Uterus (tissue), 4 donors: ENCODE results near the gene SEC61A1. TPM values are rescaled to one million over a fixed set of nuclear protein-coding genes. Genes with fewer than 3 reads are reported as not detected.

Experiments
- DNase-seq, 2 donors: peaks; one replicate each; pipeline ENCODE4 v3.0.0-alpha.2; 2019 to 2020
- H3K27ac ChIP-seq, 2 donors: fragments of 200-600 bp; sonication (generic); 1 replicate in 1 of 2; 2 replicates in 1 of 2; pipeline ENCODE4 v1.5.1; 2016 to 2018
- H3K27me3 ChIP-seq, 2 donors: fragments of 200-600 bp; sonication (generic); one replicate each; pipeline ENCODE4 v1.5.1; 2018 to 2019; ENCODE audit warnings: control low read depth in 1 of 2
- H3K36me3 ChIP-seq, 2 donors: fragments of 200-600 bp; sonication (generic); one replicate each; pipeline ENCODE4 v1.5.1; 2019; ENCODE audit warnings: control low read depth in 1 of 2
- H3K4me1 ChIP-seq, 2 donors: fragments of 200-600 bp; sonication (generic); one replicate each; pipeline ENCODE4 v1.5.1; 2018 to 2019; ENCODE audit warnings: control low read depth in 1 of 2
- H3K4me3 ChIP-seq, 2 donors: fragments of 200-600 bp; sonication (generic); 1 replicate in 1 of 2; 2 replicates in 1 of 2; pipeline ENCODE4 v1.5.1; 2018 to 2019; ENCODE audit warnings: mild to moderate bottlenecking in 1 of 2
- H3K9me3 ChIP-seq, 2 donors: fragments of 200-600 bp; sonication (generic); one replicate each; pipeline ENCODE4 v1.5.1; 2019; ENCODE audit warnings: control low read depth in 1 of 2
- POLR2A ChIP-seq, 2 donors: fragments of 450-650 bp; IDR thresholded peaks; one replicate each; pipeline ENCODE4 v1.6.1; 2016; ENCODE audit warnings: antibody characterized with exemption in 2 of 2, mild to moderate bottlenecking in 1 of 2, moderate library complexity in 1 of 2
- intact Hi-C: fragments of 100-400 bp; cut with DNase I; formaldehyde crosslinking; loops from one replicate; pipeline ENCODE4 v1.15.1; 2023; ENCODE audit warnings: low total_unique reads
- total RNA-seq, 4 donors: library from RNA; depleted of rRNA in 3 of 4; stranded (reverse); fragments of >200 nt in 3 of 4; gene quantifications; one replicate each; pipeline versions ENCODE4 v1.1.0 to v1.2.4, GENCODE V29; 2014 to 2023
- TF ChIP-seq, protein P1 (sequence below), 4 experiments: fragments of 200-600 bp in 2 of 4; fragments of 450-650 bp in 2 of 4; sonication (generic) in 2 of 4; IDR thresholded peaks; one replicate each; pipeline ENCODE4 v1.5.1; 2016 to 2019; ENCODE audit warnings: antibody characterized with exemption in 4 of 4, mild to moderate bottlenecking in 2 of 4, moderate library complexity in 1 of 4
- donor health status: DM: yes; HTN: yes; CAD: no.

The SEC61A1 gene
- 100 to 1,000 TPM in 2 of 4 donors, 10 to 100 TPM in 2; 55.9 to 197 (median 116) TPM for total RNA-seq

DNA sequence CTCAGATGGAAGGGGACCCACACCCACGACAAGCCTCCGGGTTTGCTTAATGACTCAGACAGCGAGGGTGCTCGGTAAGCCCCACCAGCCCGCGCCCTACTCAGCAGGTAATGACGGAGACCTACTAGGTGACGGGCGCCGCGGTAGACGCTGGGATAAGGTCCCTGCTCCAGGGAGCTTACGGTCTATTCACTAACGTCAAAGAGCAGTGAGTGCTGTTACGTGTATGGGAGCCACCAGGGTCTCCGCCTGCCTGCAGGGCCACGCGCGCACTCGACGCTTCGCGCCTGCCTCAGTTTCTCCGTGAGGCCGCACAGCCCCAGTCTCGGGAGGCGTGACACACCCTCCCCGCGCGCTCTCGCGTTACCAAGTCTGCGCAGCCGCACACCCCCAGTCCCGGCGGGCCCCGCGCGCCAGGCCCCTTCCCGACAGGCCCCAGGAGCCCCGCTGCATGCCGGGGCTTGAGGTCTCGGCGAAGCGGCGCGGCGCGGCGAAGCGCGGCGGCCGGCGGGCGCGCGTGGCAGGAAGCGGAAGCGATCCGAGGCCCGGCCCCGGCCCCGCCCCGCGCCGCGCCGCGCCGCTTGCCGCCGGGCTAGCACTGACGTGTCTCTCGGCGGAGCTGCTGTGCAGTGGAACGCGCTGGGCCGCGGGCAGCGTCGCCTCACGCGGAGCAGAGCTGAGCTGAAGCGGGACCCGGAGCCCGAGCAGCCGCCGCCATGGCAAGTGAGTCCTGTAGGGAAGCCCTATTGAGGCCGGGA is at the start of gene SEC61A1:
SEC61A1 (plus strand) TSS at position 601 of the 758 bp plus-strand sequence; CDS start at position 717, 116 bp downstream.
- Histone ChIP-seq H3K27me3 (no peaks in the 10 kb centered on the region), H3K27ac (peak within 1 kb of the TSS; percentile 90 to 91), H3K36me3 (no peaks in the 10 kb centered on the region), H3K4me1 (peaks cover 10 to 15% of the 10 kb centered on the region in 2 donors), H3K4me3 (peak within 1 kb of the TSS; percentile 83 to 91), H3K9me3 (no peaks in the 10 kb centered on the region)
- peak; percentile 92 to 96 for DNase-seq
- TF ChIP-seq, protein P1, sequence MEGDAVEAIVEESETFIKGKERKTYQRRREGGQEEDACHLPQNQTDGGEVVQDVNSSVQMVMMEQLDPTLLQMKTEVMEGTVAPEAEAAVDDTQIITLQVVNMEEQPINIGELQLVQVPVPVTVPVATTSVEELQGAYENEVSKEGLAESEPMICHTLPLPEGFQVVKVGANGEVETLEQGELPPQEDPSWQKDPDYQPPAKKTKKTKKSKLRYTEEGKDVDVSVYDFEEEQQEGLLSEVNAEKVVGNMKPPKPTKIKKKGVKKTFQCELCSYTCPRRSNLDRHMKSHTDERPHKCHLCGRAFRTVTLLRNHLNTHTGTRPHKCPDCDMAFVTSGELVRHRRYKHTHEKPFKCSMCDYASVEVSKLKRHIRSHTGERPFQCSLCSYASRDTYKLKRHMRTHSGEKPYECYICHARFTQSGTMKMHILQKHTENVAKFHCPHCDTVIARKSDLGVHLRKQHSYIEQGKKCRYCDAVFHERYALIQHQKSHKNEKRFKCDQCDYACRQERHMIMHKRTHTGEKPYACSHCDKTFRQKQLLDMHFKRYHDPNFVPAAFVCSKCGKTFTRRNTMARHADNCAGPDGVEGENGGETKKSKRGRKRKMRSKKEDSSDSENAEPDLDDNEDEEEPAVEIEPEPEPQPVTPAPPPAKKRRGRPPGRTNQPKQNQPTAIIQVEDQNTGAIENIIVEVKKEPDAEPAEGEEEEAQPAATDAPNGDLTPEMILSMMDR (IDR thresholded peaks at IDR 0.05), result peak in 1 of 4 experiments; percentile 39
- TF ChIP-seq POLR2A (IDR thresholded peaks at IDR 0.05), result peak; percentile 55 to 82
- intact Hi-C loops, result no loop called here

DNA sequence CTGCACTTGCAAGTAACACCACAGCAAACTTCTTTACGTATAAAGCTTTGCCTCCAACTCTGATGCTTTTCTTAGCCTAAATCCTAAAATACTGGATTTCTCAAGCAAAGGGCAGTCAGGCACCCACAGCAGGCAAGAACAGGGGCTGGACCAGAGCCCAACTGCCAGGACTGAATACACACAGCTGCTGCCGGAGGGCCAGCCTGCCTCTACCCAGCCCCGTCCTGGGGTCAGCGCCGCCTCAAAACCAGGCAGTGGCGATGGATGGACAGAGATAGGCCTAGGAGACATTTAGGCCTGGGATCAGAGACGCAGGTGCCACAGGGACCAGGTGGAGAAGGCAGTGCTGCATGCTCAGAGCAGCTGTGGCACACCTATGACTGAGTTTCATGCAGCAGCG is 47.6 kb upstream of the SEC61A1 start:
- Histone ChIP-seq H3K27me3 (no peaks in the 10 kb centered on the region), H3K4me1 (no peaks in the 10 kb centered on the region), H3K36me3 (no peaks in the 10 kb centered on the region), H3K27ac (no peak overlapping the region), H3K4me3 (no peak overlapping the region), H3K9me3 (no peaks in the 10 kb centered on the region)
- DNase-seq, result no peak
- no peak for TF ChIP-seq POLR2A (IDR thresholded peaks at IDR 0.05)
- TF ChIP-seq, protein P1 (IDR thresholded peaks at IDR 0.05), result no peak
- intact Hi-C loops, result no loop called here

DNA sequence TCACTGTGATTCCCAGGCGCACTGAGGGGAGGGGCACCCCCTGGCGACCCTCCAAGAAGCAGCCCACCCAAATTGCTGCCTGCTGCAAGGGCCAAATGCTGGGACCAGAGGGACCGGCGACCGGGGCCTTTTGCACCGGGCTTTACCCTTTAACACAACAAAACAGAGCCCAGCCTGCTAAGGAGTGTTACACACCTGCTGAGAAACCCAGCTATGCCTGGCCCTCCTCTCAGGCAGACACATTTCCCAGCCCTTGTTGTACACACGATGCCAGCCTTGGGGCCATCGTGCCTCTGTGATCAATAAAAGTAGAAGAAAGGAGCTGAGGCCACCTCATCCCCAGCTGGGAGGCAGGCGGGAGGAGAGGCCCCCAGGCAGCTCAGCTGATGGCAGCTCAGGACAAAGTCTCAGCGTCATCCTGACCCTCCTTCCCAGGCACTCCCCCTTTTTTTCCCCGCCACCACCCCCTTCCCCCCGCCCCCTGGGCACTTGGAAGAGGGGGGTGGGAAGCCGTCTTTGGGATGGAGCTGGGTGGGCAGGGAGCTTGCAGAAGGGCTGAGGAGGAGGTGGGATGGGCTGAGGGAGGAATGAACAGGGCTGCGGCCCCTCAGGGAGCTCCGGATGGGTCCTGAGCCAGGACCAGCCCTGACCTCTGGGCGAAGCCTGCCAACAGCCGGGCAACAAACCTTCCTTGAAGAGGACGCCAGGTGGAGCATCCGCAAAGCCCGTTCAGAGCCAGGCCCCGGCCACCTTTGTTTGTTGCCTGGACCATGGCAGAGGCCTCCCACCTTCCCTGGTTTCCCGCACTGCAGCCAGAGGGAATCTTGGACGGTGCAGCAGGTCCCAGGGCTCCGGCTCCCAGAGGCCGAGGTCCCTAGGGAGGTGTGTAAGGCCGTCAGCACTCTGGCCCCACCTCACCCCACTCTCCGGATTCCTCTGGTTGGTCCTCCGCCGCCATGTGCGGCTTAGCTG is 45.9 kb upstream of the SEC61A1 start:
- intact Hi-C loops, result no loop called here
- Histone ChIP-seq H3K27ac (no peak overlapping the region), H3K4me3 (no peak overlapping the region), H3K36me3 (no peaks in the 10 kb centered on the region), H3K4me1 (no peaks in the 10 kb centered on the region), H3K27me3 (no peaks in the 10 kb centered on the region), H3K9me3 (no peaks in the 10 kb centered on the region)
- DNase-seq, result peak in 1 of 2 donors; percentile 19
- TF ChIP-seq, protein P1 (IDR thresholded peaks at IDR 0.05), result no peak
- TF ChIP-seq POLR2A (IDR thresholded peaks at IDR 0.05), result no peak

DNA sequence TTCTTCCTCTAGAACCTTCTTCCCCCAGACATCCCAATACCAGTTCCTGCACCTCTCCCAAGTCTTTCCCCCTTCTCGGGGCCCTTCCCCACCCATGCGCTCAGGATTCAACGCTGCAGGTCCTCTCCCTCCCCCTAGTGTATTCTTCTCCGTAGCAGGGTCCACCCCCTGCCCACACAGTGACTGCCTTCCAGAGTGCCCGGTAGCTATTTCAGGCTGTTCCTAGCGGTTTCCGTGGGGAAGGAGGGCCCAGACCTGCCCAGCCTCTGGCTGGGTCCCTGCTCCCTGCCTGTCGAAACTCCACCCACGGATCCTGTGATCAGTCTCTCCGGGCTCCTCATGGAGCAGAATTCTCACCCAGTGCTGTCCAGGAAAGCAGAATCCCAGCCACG is 45.2 kb upstream of the SEC61A1 start:
- no peak overlapping the region for H3K27ac ChIP-seq
- no peak for TF ChIP-seq POLR2A (IDR thresholded peaks at IDR 0.05)
- TF ChIP-seq, protein P1 (IDR thresholded peaks at IDR 0.05), result no peak
- no peak for DNase-seq
- no peak overlapping the region for H3K4me3 ChIP-seq
- no peaks in the 10 kb centered on the region for H3K36me3 ChIP-seq
- no peaks in the 10 kb centered on the region for H3K4me1 ChIP-seq
- no peaks in the 10 kb centered on the region for H3K9me3 ChIP-seq
- no peaks in the 10 kb centered on the region for H3K27me3 ChIP-seq
- intact Hi-C loops, result no loop called here
